Measurements from ENCODE around the gene APOC3. TPM values are rescaled to one million over a fixed set of nuclear protein-coding genes. Genes with fewer than 3 reads are reported as not detected.
A peak's percentile ranks its signal among the peaks of the same experiment; 100 is the strongest.

The APOC3 gene
- total RNA-seq, 2 donors from 2014 or later = not detected

GRCh38 chr11:116808262-116809175 lies 21.2 kb upstream of the APOC3 start:
- Histone ChIP-seq H3K36me3 (no peaks in the 10 kb centered on the region), H3K4me1 (replicated peaks) (no peaks in the 10 kb centered on the region), H3K27me3 (replicated peaks; ENCODE audit: insufficient read depth) (no peaks in the 10 kb centered on the region), H3K4me3 (no peak overlapping the region), H3K9me3 (no peaks in the 10 kb centered on the region), H3K27ac (peak overlapping the region; percentile 22 to 63)
- WGBS = 65% methylated on average over 14 of the region's 14 CpGs
- peak; percentile 48 for DNase-seq (ENCODE audit: low spot score)
- TF ChIP-seq POLR2AphosphoS5 (IDR thresholded peaks at IDR 0.05) = peak; percentile 65
- no peak for TF ChIP-seq CTCF (IDR thresholded peaks at IDR 0.05)
- no peak for TF ChIP-seq POLR2A (IDR thresholded peaks at IDR 0.05)
- intact Hi-C loops (cut with DNase I) = no loop called here

GRCh38 chr11:116811194-116811593 lies 18.5 kb upstream of the APOC3 start:
- no peak for DNase-seq (ENCODE audit: low spot score)
- intact Hi-C loops (cut with DNase I) = no loop called here
- no peaks in the 10 kb centered on the region for H3K36me3 ChIP-seq
- no peaks in the 10 kb centered on the region for H3K4me1 ChIP-seq (replicated peaks)
- TF ChIP-seq POLR2AphosphoS5 (IDR thresholded peaks at IDR 0.05) (no peak), POLR2A (IDR thresholded peaks at IDR 0.05) (no peak), CTCF (IDR thresholded peaks at IDR 0.05) (no peak)
- H3K4me3 ChIP-seq = no peak overlapping the region
- no peaks in the 10 kb centered on the region for H3K9me3 ChIP-seq
- WGBS = 67% methylated on average over 3 of the region's 3 CpGs
- no peaks in the 10 kb centered on the region for H3K27me3 ChIP-seq (replicated peaks; ENCODE audit: insufficient read depth)
- H3K27ac ChIP-seq = no peak overlapping the region

- TF ChIP-seq POLR2A (IDR thresholded peaks at IDR 0.05) (no peak), CTCF (IDR thresholded peaks at IDR 0.05) (no peak), POLR2AphosphoS5 (IDR thresholded peaks at IDR 0.05) (no peak)
- Histone ChIP-seq H3K27me3 (replicated peaks; ENCODE audit: insufficient read depth) (no peaks in the 10 kb centered on the region), H3K9me3 (no peaks in the 10 kb centered on the region), H3K36me3 (no peaks in the 10 kb centered on the region), H3K27ac (no peak overlapping the region), H3K4me3 (no peak overlapping the region), H3K4me1 (replicated peaks) (no peaks in the 10 kb centered on the region)
- WGBS = 95% methylated on average over 4 of the region's 4 CpGs
- intact Hi-C loops (cut with DNase I) = no loop called here
- no peak for DNase-seq (ENCODE audit: low spot score)
Observed at GRCh38 chr11:116812109-116812508, 17.6 kb upstream of the APOC3 start.

- TF ChIP-seq CTCF (IDR thresholded peaks at IDR 0.05) = no peak
- TF ChIP-seq POLR2AphosphoS5 (IDR thresholded peaks at IDR 0.05) = no peak
- TF ChIP-seq POLR2A (IDR thresholded peaks at IDR 0.05) = no peak
- no peaks in the 10 kb centered on the region for H3K4me1 ChIP-seq (replicated peaks)
- intact Hi-C loops (cut with DNase I) = no loop called here
- WGBS = 89% methylated on average over 1 of the region's 1 CpG
- H3K27me3 ChIP-seq (replicated peaks; ENCODE audit: insufficient read depth) = no peaks in the 10 kb centered on the region
- H3K27ac ChIP-seq = no peak overlapping the region
- no peaks in the 10 kb centered on the region for H3K9me3 ChIP-seq
- no peaks in the 10 kb centered on the region for H3K36me3 ChIP-seq
- DNase-seq (ENCODE audit: low spot score) = no peak
- no peak overlapping the region for H3K4me3 ChIP-seq
Observed at GRCh38 chr11:116813170-116813569, 16.5 kb upstream of the APOC3 start.

All from prostate gland (tissue), 2 donors.